Ascending aorta (tissue), 2 donors: ENCODE measurements around the gene MRPL57. TPM values are rescaled to one million over a fixed set of nuclear protein-coding genes. Genes with fewer than 3 reads are reported as not detected.
"Not testable (repeated sequence)": the region's sequence is repeated elsewhere in the genome, so short reads cannot be mapped to it uniquely, and the experiment has no call there.

Source experiments
- DNase-seq, 2 donors: peaks; one replicate each; pipeline ENCODE4 v3.0.0-alpha.2; 2019; ENCODE audit warnings: low spot score in 2 of 2
- H3K27ac ChIP-seq, 2 donors: fragments of 200-600 bp; sonication (generic); one replicate each; pipeline ENCODE4 v1.5.1; 2016 to 2017; ENCODE audit warnings: mild to moderate bottlenecking in 1 of 2
- H3K27me3 ChIP-seq: fragments of 200-600 bp; sonication (generic); one replicate; pipeline ENCODE4 v1.5.1; 2017
- H3K36me3 ChIP-seq, 2 donors: fragments of 200-600 bp; sonication (generic); one replicate each; pipeline ENCODE4 v1.5.1; 2016
- H3K4me1 ChIP-seq, 2 donors: fragments of 200-600 bp; sonication (generic); one replicate each; pipeline ENCODE4 v1.5.1; 2016 to 2017; ENCODE audit warnings: mild to moderate bottlenecking in 1 of 2
- H3K4me3 ChIP-seq, 2 donors: fragments of 200-600 bp; sonication (generic); one replicate each; pipeline ENCODE4 v1.5.1; 2016 to 2017; ENCODE audit warnings: mild to moderate bottlenecking in 1 of 2
- H3K9me3 ChIP-seq, 2 donors: fragments of 200-600 bp; sonication (generic); one replicate each; pipeline ENCODE4 v1.5.1; 2016
- intact Hi-C: fragments of 100-400 bp; cut with DNase I; formaldehyde crosslinking; loops from one replicate; pipeline ENCODE4 v1.15.1; 2023
- total RNA-seq: library from RNA; depleted of rRNA; stranded (reverse); fragments of >200 nt; gene quantifications from one replicate; pipeline ENCODE4 v1.1.0, GENCODE V29; 2016
- TF ChIP-seq, protein P1 (sequence below), 3 experiments: fragments of 200-600 bp in 2 of 3; fragments of 450-650 bp in 1 of 3; sonication (generic) in 2 of 3; IDR thresholded peaks; one replicate each; pipeline ENCODE4 v1.5.1; 2016 to 2019; ENCODE audit warnings: antibody characterized with exemption in 3 of 3, mild to moderate bottlenecking in 1 of 3, moderate library complexity in 1 of 3

The MRPL57 gene
- 36.7 TPM for total RNA-seq

DNA sequence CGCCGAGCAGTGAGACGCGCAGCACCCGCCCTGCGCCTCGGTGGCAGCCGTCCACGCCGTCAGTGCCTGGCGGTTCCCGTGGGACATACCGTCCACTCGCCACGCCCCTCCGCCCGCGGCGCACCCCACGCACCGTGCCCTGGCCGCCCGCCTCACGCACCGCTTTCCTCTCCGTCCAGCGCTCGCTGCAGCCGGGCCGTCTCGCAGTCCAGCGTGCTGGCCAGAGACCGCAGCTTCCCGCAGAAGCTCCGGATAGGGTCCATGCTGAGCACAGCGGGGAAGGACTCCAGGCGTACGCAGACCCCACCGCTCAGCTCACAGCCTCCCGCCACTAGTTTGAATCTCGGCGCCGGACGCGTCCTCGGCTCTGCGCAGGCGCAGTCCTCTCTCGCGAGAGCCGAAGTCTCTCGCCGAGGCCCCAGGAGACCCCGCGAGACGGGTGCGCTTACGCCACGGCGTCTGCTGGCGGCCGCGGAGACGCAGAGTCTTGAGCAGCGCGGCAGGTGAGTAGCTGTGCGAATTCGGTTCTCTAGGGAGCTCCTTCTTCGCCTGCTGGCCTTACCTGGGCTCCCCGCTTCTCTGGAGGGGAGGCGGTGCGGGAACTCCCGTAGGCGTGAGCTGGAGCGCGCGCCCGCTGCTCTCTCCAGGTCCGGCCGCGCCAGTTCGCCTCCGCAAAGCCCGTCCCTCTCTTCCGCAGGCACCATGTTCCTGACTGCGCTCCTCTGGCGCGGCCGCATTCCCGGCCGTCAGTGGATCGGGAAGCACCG lies at the start of gene MRPL57, which contains the start of gene SKA3:
TSS of gene MRPL57 (plus strand) at position 444 of the 767 bp plus-strand sequence. CDS start at position 703, 259 bp downstream.
TSS of gene SKA3 (minus strand) at position 338 of the 767 bp plus-strand sequence. CDS start at position 263, 75 bp downstream.
- Histone ChIP-seq H3K4me3 (peak within 1 kb of the TSS; percentile 82 to 89), H3K27ac (peak within 1 kb of the TSS; percentile 94 to 95), H3K4me1 (peaks cover 0 to 6% of the 10 kb centered on the region in 2 donors), H3K9me3 (no peaks in the 10 kb centered on the region), H3K27me3 (no peaks in the 10 kb centered on the region), H3K36me3 (no peaks in the 10 kb centered on the region)
- peak; percentile 64 to 93 for DNase-seq
- TF ChIP-seq, protein P1, sequence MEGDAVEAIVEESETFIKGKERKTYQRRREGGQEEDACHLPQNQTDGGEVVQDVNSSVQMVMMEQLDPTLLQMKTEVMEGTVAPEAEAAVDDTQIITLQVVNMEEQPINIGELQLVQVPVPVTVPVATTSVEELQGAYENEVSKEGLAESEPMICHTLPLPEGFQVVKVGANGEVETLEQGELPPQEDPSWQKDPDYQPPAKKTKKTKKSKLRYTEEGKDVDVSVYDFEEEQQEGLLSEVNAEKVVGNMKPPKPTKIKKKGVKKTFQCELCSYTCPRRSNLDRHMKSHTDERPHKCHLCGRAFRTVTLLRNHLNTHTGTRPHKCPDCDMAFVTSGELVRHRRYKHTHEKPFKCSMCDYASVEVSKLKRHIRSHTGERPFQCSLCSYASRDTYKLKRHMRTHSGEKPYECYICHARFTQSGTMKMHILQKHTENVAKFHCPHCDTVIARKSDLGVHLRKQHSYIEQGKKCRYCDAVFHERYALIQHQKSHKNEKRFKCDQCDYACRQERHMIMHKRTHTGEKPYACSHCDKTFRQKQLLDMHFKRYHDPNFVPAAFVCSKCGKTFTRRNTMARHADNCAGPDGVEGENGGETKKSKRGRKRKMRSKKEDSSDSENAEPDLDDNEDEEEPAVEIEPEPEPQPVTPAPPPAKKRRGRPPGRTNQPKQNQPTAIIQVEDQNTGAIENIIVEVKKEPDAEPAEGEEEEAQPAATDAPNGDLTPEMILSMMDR (IDR thresholded peaks at IDR 0.05) = peak; percentile 9 to 45 (median 19)
- intact Hi-C loops = loop anchor here (1.0 to 5.0 kb wide), 5 partner anchors 120 to 426 kb away; partner anchors contain the start of genes MICU2 and ZDHHC20

GRCh38 chr13:21130116-21130515 lies 46.3 kb upstream of the MRPL57 start:
- no peak overlapping the region for H3K27ac ChIP-seq
- H3K27me3 ChIP-seq = no peaks in the 10 kb centered on the region
- no peaks in the 10 kb centered on the region for H3K9me3 ChIP-seq
- no peaks in the 10 kb centered on the region for H3K4me1 ChIP-seq
- no peaks in the 10 kb centered on the region for H3K36me3 ChIP-seq
- intact Hi-C loops = no loop called here
- H3K4me3 ChIP-seq = no peak overlapping the region
- no peak for DNase-seq
- TF ChIP-seq, protein P1 (IDR thresholded peaks at IDR 0.05) = no peak

- intact Hi-C loops = no loop called here
- no peak for DNase-seq
- H3K9me3 ChIP-seq = no peaks in the 10 kb centered on the region
- no peaks in the 10 kb centered on the region for H3K4me1 ChIP-seq
- no peaks in the 10 kb centered on the region for H3K36me3 ChIP-seq
- H3K27ac ChIP-seq = no peak overlapping the region
- no peak overlapping the region for H3K4me3 ChIP-seq
- TF ChIP-seq, protein P1 (IDR thresholded peaks at IDR 0.05) = no peak
- H3K27me3 ChIP-seq = no peaks in the 10 kb centered on the region
These were observed 43.4 kb upstream of the MRPL57 start for GRCh38 chr13:21133077-21133476.

GRCh38 chr13:21134475-21134874 lies 42.0 kb upstream of the MRPL57 start:
- H3K36me3 ChIP-seq = no peaks in the 10 kb centered on the region
- no peak overlapping the region for H3K4me3 ChIP-seq
- TF ChIP-seq, protein P1 (IDR thresholded peaks at IDR 0.05) = no peak
- intact Hi-C loops = loop anchor here (1.0 kb wide), 1 partner anchor 191 kb away; no protein-coding TSS in a partner anchor
- peaks cover 0 to under 1% of the 10 kb centered on the region in 2 donors for H3K4me1 ChIP-seq
- H3K9me3 ChIP-seq = no peaks in the 10 kb centered on the region
- H3K27ac ChIP-seq = no peak overlapping the region
- DNase-seq = no peak
- no peaks in the 10 kb centered on the region for H3K27me3 ChIP-seq

- DNase-seq, H3K4me3 ChIP-seq, intact Hi-C loops, H3K36me3 ChIP-seq, H3K4me1 ChIP-seq, H3K9me3 ChIP-seq, H3K27ac ChIP-seq, H3K27me3 ChIP-seq: not testable (repeated sequence)
These were observed 40.6 kb upstream of the MRPL57 start for GRCh38 chr13:21135833-21136232.

GRCh38 chr13:21137696-21138095 lies 38.8 kb upstream of the MRPL57 start:
- TF ChIP-seq, protein P1 (IDR thresholded peaks at IDR 0.05) = no peak
- Histone ChIP-seq H3K4me1 (peaks cover 8 to 19% of the 10 kb centered on the region in 2 donors), H3K27me3 (no peaks in the 10 kb centered on the region), H3K9me3 (no peaks in the 10 kb centered on the region), H3K36me3 (peaks cover 0 to 6% of the 10 kb centered on the region in 2 donors), H3K27ac (no peak overlapping the region), H3K4me3 (no peak overlapping the region)
- intact Hi-C loops = no loop called here
- no peak for DNase-seq
